DND-41 (cell line): ENCODE measurements around the gene SCAPER.

Experiments used
- ATAC-seq: fragments of 200-7000 bp; cut with Tn5 transposase; 3 replicates; pipeline ENCODE4 v1.9.1; 2021; ENCODE audit warnings: low read depth; ENCODE audit not compliant: insufficient read depth
- DNase-seq: peaks from one replicate; pipeline ENCODE4 v3.0.0-alpha.2; 2020
- H2AFZ ChIP-seq: 2 replicates; pipeline ENCODE4 v1.6.0; 2012; ENCODE audit warnings: low read depth, low read length
- H3K27ac ChIP-seq: 2 replicates; pipeline ENCODE4 v1.5.1; 2012; ENCODE audit warnings: low read length, inconsistent platforms
- H3K27me3 ChIP-seq: fragments of 200-600 bp; sonication (generic); 2 replicates; pipeline ENCODE4 v1.6.0; 2012; ENCODE audit warnings: low read length, mild to moderate bottlenecking, inconsistent platforms; ENCODE audit not compliant: insufficient read depth, poor library complexity
- H3K36me3 ChIP-seq: 2 replicates; pipeline ENCODE4 v1.5.1; 2012; ENCODE audit warnings: low read length, inconsistent platforms; ENCODE audit not compliant: insufficient read depth
- H3K4me1 ChIP-seq: 2 replicates; pipeline ENCODE4 v1.5.1; 2012; ENCODE audit warnings: mild to moderate bottlenecking, low read length; ENCODE audit not compliant: insufficient read depth
- H3K4me2 ChIP-seq: 2 replicates; pipeline ENCODE4 v1.6.0; 2012; ENCODE audit warnings: mild to moderate bottlenecking, moderate library complexity, low read length, inconsistent platforms; ENCODE audit not compliant: insufficient read depth
- H3K4me3 ChIP-seq, 2 experiments: fragments of 200-600 bp in 1 of 2; shearing (Covaris generic) in 1 of 2; 2 replicates each; pipeline ENCODE4 v1.5.1; 2012 to 2016; ENCODE audit warnings: inconsistent platforms in 2 of 2, low read length in 2 of 2, mild to moderate bottlenecking in 2 of 2, low read depth in 1 of 2, moderate library complexity in 1 of 2
- H3K79me2 ChIP-seq: 2 replicates; pipeline ENCODE4 v1.6.0; 2012; ENCODE audit warnings: low read length, inconsistent platforms; ENCODE audit not compliant: insufficient read depth
- H3K9ac ChIP-seq: 2 replicates; pipeline ENCODE4 v1.6.0; 2012; ENCODE audit warnings: low read depth, mild to moderate bottlenecking, inconsistent platforms, low read length, moderate library complexity
- H3K9me3 ChIP-seq: 2 replicates; pipeline ENCODE4 v1.5.1; 2012; ENCODE audit warnings: low read length, moderate library complexity, mild to moderate bottlenecking, inconsistent platforms; ENCODE audit not compliant: insufficient read depth, severe bottlenecking
- H4K20me1 ChIP-seq: 2 replicates; pipeline ENCODE4 v1.6.0; 2012; ENCODE audit warnings: low read length; ENCODE audit not compliant: insufficient read depth
- CTCF ChIP-seq: IDR thresholded peaks from 2 replicates; pipeline ENCODE4 v1.5.1; 2012; ENCODE audit warnings: borderline replicate concordance, low read length, moderate library complexity, mild to moderate bottlenecking; ENCODE audit not compliant: poor library complexity, severe bottlenecking; ENCODE audit errors: extremely low read depth
- EZH2 ChIP-seq: IDR thresholded peaks from 3 replicates; pipeline ENCODE4 v1.6.1; 2012; ENCODE audit warnings: borderline replicate concordance, low read depth, mild to moderate bottlenecking, moderate library complexity, low read length, inconsistent platforms; ENCODE audit not compliant: severe bottlenecking

SCAPER gene

DNA sequence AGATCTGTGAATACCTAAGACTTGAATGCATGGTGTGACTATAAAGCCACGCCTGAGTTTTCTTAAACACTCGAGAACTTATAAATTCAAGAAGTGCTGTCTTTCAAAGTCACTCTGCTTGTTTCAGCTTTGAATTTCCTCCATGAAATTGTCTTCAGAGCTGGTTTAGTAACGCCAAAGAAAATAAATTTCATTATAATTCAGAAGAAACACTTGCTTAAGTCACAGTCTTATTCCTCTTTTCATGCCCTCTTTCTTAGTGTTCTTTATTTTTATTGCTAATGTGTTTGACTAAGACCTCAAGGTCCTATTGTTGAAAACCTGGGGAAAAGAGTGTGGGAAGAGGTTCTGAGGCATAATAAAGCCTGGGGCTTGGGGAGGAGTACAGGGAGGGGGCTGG lies 23.1 kb upstream of the SCAPER start:
- no peak overlapping the region for H3K9ac ChIP-seq
- H3K9me3 ChIP-seq: no peaks in the 10 kb centered on the region
- H3K79me2 ChIP-seq: peaks cover 16% of the 10 kb centered on the region
- DNase-seq (no peak), ATAC-seq (no peak)
- no peak for TF ChIP-seq CTCF
- no peak for TF ChIP-seq EZH2
- H3K4me2 ChIP-seq: no peak overlapping the region
- no peak overlapping the region for H3K27ac ChIP-seq
- peaks cover 19% of the 10 kb centered on the region for H3K4me1 ChIP-seq
- no peaks in the 10 kb centered on the region for H3K27me3 ChIP-seq
- H2AFZ ChIP-seq: no peak overlapping the region
- H3K4me3 ChIP-seq: no peak overlapping the region
- no peaks in the 10 kb centered on the region for H4K20me1 ChIP-seq
- peaks cover 3% of the 10 kb centered on the region; the same call in 1 of the 2 replicates for H3K36me3 ChIP-seq

- DNase-seq (no peak), ATAC-seq (no peak)
- no peaks in the 10 kb centered on the region for H3K27me3 ChIP-seq
- H4K20me1 ChIP-seq: no peaks in the 10 kb centered on the region
- H3K4me1 ChIP-seq: no peaks in the 10 kb centered on the region
- no peak overlapping the region for H2AFZ ChIP-seq
- H3K79me2 ChIP-seq: no peaks in the 10 kb centered on the region
- H3K27ac ChIP-seq: no peak overlapping the region
- no peak overlapping the region for H3K4me3 ChIP-seq
- H3K9me3 ChIP-seq: no peaks in the 10 kb centered on the region
- H3K36me3 ChIP-seq: no peaks in the 10 kb centered on the region
- no peak for TF ChIP-seq CTCF
- no peak for TF ChIP-seq EZH2
- no peak overlapping the region for H3K4me2 ChIP-seq
- H3K9ac ChIP-seq: no peak overlapping the region
These were observed 11.2 kb upstream of the SCAPER start for GRCh38 chr15:76916369-76916768.

GRCh38 chr15:76913737-76914136 lies 8.6 kb upstream of the SCAPER start:
- Histone ChIP-seq H3K9ac (no peak overlapping the region), H3K4me1 (no peaks in the 10 kb centered on the region), H3K27me3 (no peaks in the 10 kb centered on the region), H2AFZ (no peak overlapping the region), H3K79me2 (no peaks in the 10 kb centered on the region), H3K4me2 (no peak overlapping the region), H3K27ac (no peak overlapping the region), H4K20me1 (no peaks in the 10 kb centered on the region), H3K4me3 (no peak overlapping the region), H3K36me3 (no peaks in the 10 kb centered on the region), H3K9me3 (no peaks in the 10 kb centered on the region)
- ATAC-seq: no peak
- TF ChIP-seq EZH2: no peak
- TF ChIP-seq CTCF: no peak
- DNase-seq: no peak

DNA sequence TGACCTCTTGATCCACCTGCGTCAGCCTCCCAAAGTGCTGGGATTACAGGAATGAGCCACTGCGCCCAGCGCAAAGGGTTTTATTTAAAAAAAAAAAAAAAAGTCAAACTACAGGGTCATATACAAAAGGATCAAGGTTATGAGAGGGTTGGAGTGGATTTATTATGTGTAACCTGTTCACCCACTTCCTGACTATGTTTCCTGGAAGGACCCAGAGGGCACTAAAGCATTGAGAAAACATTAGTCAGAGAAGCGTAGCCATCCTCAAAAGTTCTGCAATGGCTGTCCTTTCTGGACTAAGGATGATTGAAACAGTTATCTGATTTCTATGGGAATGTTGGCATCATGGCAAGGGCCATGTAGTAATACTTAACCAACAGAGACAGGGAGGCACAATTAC lies 7.3 kb upstream of the SCAPER start:
- ATAC-seq (no peak), DNase-seq (no peak)
- H3K9ac ChIP-seq: no peak overlapping the region
- H4K20me1 ChIP-seq: no peaks in the 10 kb centered on the region
- H3K4me2 ChIP-seq: no peak overlapping the region
- H3K4me1 ChIP-seq: no peaks in the 10 kb centered on the region
- H3K27me3 ChIP-seq: no peaks in the 10 kb centered on the region
- no peak overlapping the region for H3K27ac ChIP-seq
- no peak overlapping the region for H3K4me3 ChIP-seq
- H2AFZ ChIP-seq: no peak overlapping the region
- H3K36me3 ChIP-seq: no peaks in the 10 kb centered on the region
- TF ChIP-seq CTCF (no peak), EZH2 (no peak)
- no peaks in the 10 kb centered on the region for H3K79me2 ChIP-seq
- H3K9me3 ChIP-seq: no peaks in the 10 kb centered on the region
